ENCODE results near the gene AMBN. TPM values are rescaled to one million over a fixed set of nuclear protein-coding genes. Genes with fewer than 3 reads are reported as not detected.

The AMBN gene
- total RNA-seq, 1 experiment from 2014 or later = not detected

DNA sequence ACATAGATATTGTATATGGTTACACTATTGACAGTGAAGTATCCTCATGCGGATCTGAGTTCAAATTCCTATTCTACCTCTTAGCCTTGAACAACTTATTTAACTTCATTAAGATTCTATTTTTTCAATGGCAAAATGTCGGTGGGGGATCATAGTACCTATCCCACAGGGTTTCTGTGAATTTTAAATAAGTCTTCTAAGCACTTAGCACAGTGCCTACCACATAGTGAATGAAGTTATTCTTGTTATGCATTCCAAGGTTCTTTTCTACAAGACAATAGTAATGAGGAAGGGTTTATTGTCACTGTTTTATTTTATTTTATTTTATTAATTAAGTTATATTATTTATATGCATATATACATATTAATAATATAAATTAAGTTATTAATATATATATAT lies 27.7 kb downstream of the AMBN start:
- Histone ChIP-seq H3K4me1 (ENCODE audit: control insufficient read depth, insufficient read depth, low read length) (no peaks in the 10 kb centered on the region), H3K27me3 (ENCODE audit: control insufficient read depth, insufficient read depth, low read length) (no peaks in the 10 kb centered on the region), H3K9me3 (ENCODE audit: control insufficient read depth, insufficient read depth, low read depth, low read length) (no peaks in the 10 kb centered on the region), H3K27ac (ENCODE audit: low read length) (no peak overlapping the region), H3K36me3 (ENCODE audit: control insufficient read depth, insufficient read depth, low read length) (no peaks in the 10 kb centered on the region), H3K4me3 (ENCODE audit: low read depth in 2 of 2, low read length in 2 of 2) (no peak overlapping the region)
- CTCF ChIA-PET = no interaction called here
- ATAC-seq (no peak), DNase-seq (ENCODE audit: low read depth, low spot score) (no peak)
- in situ Hi-C loops (cut with HindIII; ENCODE audit: low pct_unique_long_range_greater_than_20kb, low sequenced_read_pairs) (no loop called here), intact Hi-C loops (cut with micrococcal nuclease; ENCODE audit: unreplicated experiment) (no loop called here)
- TF ChIP-seq POLR2AphosphoS5 (IDR thresholded peaks at IDR 0.05; ENCODE audit: low read depth, low read length) = no peak
- no peak for TF ChIP-seq SIN3A (IDR thresholded peaks at IDR 0.05; ENCODE audit: borderline replicate concordance, insufficient read depth, low read depth, low read length)
- no peak for TF ChIP-seq TCF7L2 (IDR thresholded peaks at IDR 0.05; ENCODE audit: low read depth, low read length)
- TF ChIP-seq, protein P1, sequence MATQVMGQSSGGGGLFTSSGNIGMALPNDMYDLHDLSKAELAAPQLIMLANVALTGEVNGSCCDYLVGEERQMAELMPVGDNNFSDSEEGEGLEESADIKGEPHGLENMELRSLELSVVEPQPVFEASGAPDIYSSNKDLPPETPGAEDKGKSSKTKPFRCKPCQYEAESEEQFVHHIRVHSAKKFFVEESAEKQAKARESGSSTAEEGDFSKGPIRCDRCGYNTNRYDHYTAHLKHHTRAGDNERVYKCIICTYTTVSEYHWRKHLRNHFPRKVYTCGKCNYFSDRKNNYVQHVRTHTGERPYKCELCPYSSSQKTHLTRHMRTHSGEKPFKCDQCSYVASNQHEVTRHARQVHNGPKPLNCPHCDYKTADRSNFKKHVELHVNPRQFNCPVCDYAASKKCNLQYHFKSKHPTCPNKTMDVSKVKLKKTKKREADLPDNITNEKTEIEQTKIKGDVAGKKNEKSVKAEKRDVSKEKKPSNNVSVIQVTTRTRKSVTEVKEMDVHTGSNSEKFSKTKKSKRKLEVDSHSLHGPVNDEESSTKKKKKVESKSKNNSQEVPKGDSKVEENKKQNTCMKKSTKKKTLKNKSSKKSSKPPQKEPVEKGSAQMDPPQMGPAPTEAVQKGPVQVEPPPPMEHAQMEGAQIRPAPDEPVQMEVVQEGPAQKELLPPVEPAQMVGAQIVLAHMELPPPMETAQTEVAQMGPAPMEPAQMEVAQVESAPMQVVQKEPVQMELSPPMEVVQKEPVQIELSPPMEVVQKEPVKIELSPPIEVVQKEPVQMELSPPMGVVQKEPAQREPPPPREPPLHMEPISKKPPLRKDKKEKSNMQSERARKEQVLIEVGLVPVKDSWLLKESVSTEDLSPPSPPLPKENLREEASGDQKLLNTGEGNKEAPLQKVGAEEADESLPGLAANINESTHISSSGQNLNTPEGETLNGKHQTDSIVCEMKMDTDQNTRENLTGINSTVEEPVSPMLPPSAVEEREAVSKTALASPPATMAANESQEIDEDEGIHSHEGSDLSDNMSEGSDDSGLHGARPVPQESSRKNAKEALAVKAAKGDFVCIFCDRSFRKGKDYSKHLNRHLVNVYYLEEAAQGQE (IDR thresholded peaks at IDR 0.05; ENCODE audit: insufficient read depth in 1 of 2, low read depth in 2 of 2, low read length in 1 of 2) = no peak
- TF ChIP-seq, protein P2, sequence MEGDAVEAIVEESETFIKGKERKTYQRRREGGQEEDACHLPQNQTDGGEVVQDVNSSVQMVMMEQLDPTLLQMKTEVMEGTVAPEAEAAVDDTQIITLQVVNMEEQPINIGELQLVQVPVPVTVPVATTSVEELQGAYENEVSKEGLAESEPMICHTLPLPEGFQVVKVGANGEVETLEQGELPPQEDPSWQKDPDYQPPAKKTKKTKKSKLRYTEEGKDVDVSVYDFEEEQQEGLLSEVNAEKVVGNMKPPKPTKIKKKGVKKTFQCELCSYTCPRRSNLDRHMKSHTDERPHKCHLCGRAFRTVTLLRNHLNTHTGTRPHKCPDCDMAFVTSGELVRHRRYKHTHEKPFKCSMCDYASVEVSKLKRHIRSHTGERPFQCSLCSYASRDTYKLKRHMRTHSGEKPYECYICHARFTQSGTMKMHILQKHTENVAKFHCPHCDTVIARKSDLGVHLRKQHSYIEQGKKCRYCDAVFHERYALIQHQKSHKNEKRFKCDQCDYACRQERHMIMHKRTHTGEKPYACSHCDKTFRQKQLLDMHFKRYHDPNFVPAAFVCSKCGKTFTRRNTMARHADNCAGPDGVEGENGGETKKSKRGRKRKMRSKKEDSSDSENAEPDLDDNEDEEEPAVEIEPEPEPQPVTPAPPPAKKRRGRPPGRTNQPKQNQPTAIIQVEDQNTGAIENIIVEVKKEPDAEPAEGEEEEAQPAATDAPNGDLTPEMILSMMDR (IDR thresholded peaks at IDR 0.05) = no peak
- POLR2A ChIA-PET = no interaction called here
- BruUV-seq (replicated peaks) = no TSS peak

DNA sequence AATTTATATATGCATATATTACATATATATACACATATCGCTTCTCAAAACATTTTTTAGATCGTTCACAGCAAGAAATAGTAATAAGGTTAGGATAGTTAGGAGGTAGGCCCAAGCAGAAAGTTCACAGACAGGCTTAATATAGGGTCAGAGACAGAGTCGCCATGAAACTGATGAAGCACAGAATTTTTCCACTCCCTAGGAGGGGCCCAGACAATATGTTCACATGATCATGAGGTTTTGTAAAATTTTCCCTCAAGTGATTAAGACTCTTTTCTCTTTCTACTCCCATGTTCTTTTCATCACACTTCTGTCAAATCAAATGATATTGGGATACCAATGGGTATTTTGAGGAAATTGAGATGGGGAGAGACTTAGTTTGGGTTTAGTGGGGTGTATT lies 31.3 kb downstream of the AMBN start:
- ATAC-seq (no peak), DNase-seq (ENCODE audit: low read depth, low spot score) (no peak)
- no peak overlapping the region for H3K27ac ChIP-seq (ENCODE audit: low read length)

More for the DNA sequence above, 31.3 kb downstream of the AMBN start:
- Histone ChIP-seq H3K9me3 (ENCODE audit: control insufficient read depth, insufficient read depth, low read depth, low read length) (no peaks in the 10 kb centered on the region), H3K27me3 (ENCODE audit: control insufficient read depth, insufficient read depth, low read length) (no peaks in the 10 kb centered on the region), H3K4me3 (ENCODE audit: low read depth in 2 of 2, low read length in 2 of 2) (no peak overlapping the region), H3K36me3 (ENCODE audit: control insufficient read depth, insufficient read depth, low read length) (no peaks in the 10 kb centered on the region), H3K4me1 (ENCODE audit: control insufficient read depth, insufficient read depth, low read length) (no peaks in the 10 kb centered on the region)
- TF ChIP-seq, protein P2 (IDR thresholded peaks at IDR 0.05) = no peak
- TF ChIP-seq SIN3A (IDR thresholded peaks at IDR 0.05; ENCODE audit: borderline replicate concordance, insufficient read depth, low read depth, low read length) (no peak), POLR2AphosphoS5 (IDR thresholded peaks at IDR 0.05; ENCODE audit: low read depth, low read length) (no peak)
- TF ChIP-seq, protein P1 (IDR thresholded peaks at IDR 0.05; ENCODE audit: insufficient read depth in 1 of 2, low read depth in 2 of 2, low read length in 1 of 2) = no peak
- BruUV-seq (replicated peaks) = no TSS peak
- ChIA-PET CTCF (no interaction called here), POLR2A (no interaction called here)
- in situ Hi-C loops (cut with HindIII; ENCODE audit: low pct_unique_long_range_greater_than_20kb, low sequenced_read_pairs) (no loop called here), intact Hi-C loops (cut with micrococcal nuclease; ENCODE audit: unreplicated experiment) (no loop called here)

Data from Panc1 (cell line).